SK-N-SH (cell line): Measurements from ENCODE around the gene CENPS. TPM values are rescaled to one million over a fixed set of nuclear protein-coding genes. Genes with fewer than 3 reads are reported as not detected.

Experiments
- CTCF ChIA-PET: fragments of 300-600, 350-600 bp; formaldehyde crosslinking; extraction: SDS; loops from one replicate; lab custom pipeline; 2021; lab: Yijun Ruan, JAX
- POLR2A ChIA-PET: fragments of 350-600 bp; sonication (Branson Sonifier 250); formaldehyde crosslinking; extraction: SDS; loops from one replicate; lab custom pipeline; 2020; ENCODE audit warnings: antibody characterized with exemption, inconsistent platforms; lab: Yijun Ruan, JAX
- DNase-seq: peaks from one replicate; pipeline ENCODE4 v3.0.0; 2012
- H2AFZ ChIP-seq: fragments of 200-600 bp; sonication (generic); 2 replicates; pipeline ENCODE4 v1.8.1; 2016; ENCODE audit warnings: antibody characterized with exemption, mild to moderate bottlenecking, low read depth
- H3F3A ChIP-seq: fragments of 200-600 bp; sonication (generic); replicated peaks from 2 replicates; pipeline ENCODE3; 2016; ENCODE audit warnings: antibody characterized with exemption, mild to moderate bottlenecking; ENCODE audit not compliant: insufficient read depth
- H3K27ac ChIP-seq, 2 experiments: fragments of 200-500 bp in 1 of 2; fragments of 200-600 bp in 1 of 2; sonication (Bioruptor generic) in 1 of 2; sonication (generic), shearing (Covaris generic) in 1 of 2; 2 replicates each; pipeline versions ENCODE4 v1.5.1 to v1.6.1; 2014 to 2016; ENCODE audit warnings: low read depth in 2 of 2, inconsistent platforms in 1 of 2, low read length in 1 of 2, mild to moderate bottlenecking in 1 of 2, mixed read lengths in 1 of 2
- H3K27me3 ChIP-seq: fragments of 200-600 bp; sonication (generic), shearing (Covaris generic); 2 replicates; pipeline ENCODE4 v1.6.1; 2016; ENCODE audit warnings: mixed run types; ENCODE audit not compliant: insufficient read depth
- H3K36me3 ChIP-seq, 2 experiments: fragments of 200-500 bp in 1 of 2; fragments of 200-600 bp in 1 of 2; sonication (Bioruptor generic) in 1 of 2; sonication (generic) in 1 of 2; replicated peaks in 1 of 2; 2 replicates each; pipeline versions ENCODE3 to v1.5.1; 2014 to 2016; ENCODE audit warnings: low read length in 1 of 2, mild to moderate bottlenecking in 1 of 2; ENCODE audit not compliant: insufficient read depth in 2 of 2, control insufficient read depth in 1 of 2
- H3K4me1 ChIP-seq, 2 experiments: fragments of 200-500 bp in 1 of 2; fragments of 200-600 bp in 1 of 2; sonication (Bioruptor generic) in 1 of 2; sonication (generic), shearing (Covaris generic) in 1 of 2; 2 replicates each; pipeline versions ENCODE4 v1.5.1 to v1.6.1; 2014 to 2016; ENCODE audit warnings: low read depth in 1 of 2, low read length in 1 of 2, mixed run types in 1 of 2; ENCODE audit not compliant: insufficient read depth in 2 of 2, control insufficient read depth in 1 of 2
- H3K4me2 ChIP-seq: fragments of 200-600 bp; sonication (generic), shearing (Covaris generic); 2 replicates; pipeline ENCODE4 v1.6.1; 2017; ENCODE audit warnings: mixed run types
- H3K4me3 ChIP-seq, 2 experiments: fragments of 200-500 bp in 1 of 2; fragments of 200-600 bp in 1 of 2; sonication (Bioruptor generic) in 1 of 2; sonication (generic), shearing (Covaris generic) in 1 of 2; 2 replicates each; pipeline versions ENCODE4 v1.5.1 to v1.8.1; 2014 to 2016; ENCODE audit warnings: low read depth in 2 of 2, inconsistent platforms in 1 of 2, low read length in 1 of 2, mild to moderate bottlenecking in 1 of 2, mixed read lengths in 1 of 2, moderate library complexity in 1 of 2
- H3K79me2 ChIP-seq: fragments of 200-600 bp; sonication (generic); 2 replicates; pipeline ENCODE4 v1.8.1; 2017; ENCODE audit warnings: mild to moderate bottlenecking; ENCODE audit not compliant: insufficient read depth
- H3K9ac ChIP-seq: fragments of 200-600 bp; sonication (generic); 2 replicates; pipeline ENCODE4 v1.6.1; 2017; ENCODE audit warnings: mixed run types
- H3K9me2 ChIP-seq: fragments of 200-600 bp; sonication (generic); 2 replicates; pipeline ENCODE4 v1.6.1; 2017; ENCODE audit warnings: mixed run types
- H3K9me3 ChIP-seq: fragments of 200-600 bp; sonication (generic); 2 replicates; pipeline ENCODE4 v1.6.1; 2017; ENCODE audit warnings: mixed run types, mild to moderate bottlenecking, moderate library complexity
- H4K20me1 ChIP-seq: fragments of 200-600 bp; sonication (generic); 2 replicates; pipeline ENCODE4 v1.6.1; 2017; ENCODE audit warnings: mild to moderate bottlenecking, mixed run types; ENCODE audit not compliant: insufficient read depth
- CHD2 ChIP-seq: fragments of 150-350 bp; IDR thresholded peaks from 2 replicates; pipeline ENCODE4 v1.6.1; 2018; ENCODE audit warnings: low read length; ENCODE audit not compliant: partially characterized antibody
- EZH2phosphoT487 ChIP-seq: fragments of 200-600 bp; sonication (generic); IDR thresholded peaks from 2 replicates; pipeline ENCODE4 v1.6.1; 2017; ENCODE audit warnings: low read depth, mixed run types, mild to moderate bottlenecking, antibody characterized with exemption, moderate library complexity, borderline replicate concordance
- FOSL2 ChIP-seq: IDR thresholded peaks from 2 replicates; pipeline ENCODE4 v1.4.0; 2012; ENCODE audit warnings: low read depth, mild to moderate bottlenecking, moderate library complexity, borderline replicate concordance
- FOXJ3 ChIP-seq: sonication (generic); formaldehyde crosslinking; IDR thresholded peaks from 2 replicates; pipeline ENCODE4 v1.5.1; 2020; ENCODE audit warnings: mild to moderate bottlenecking, missing genetic modification reagents
- GABPA ChIP-seq: IDR thresholded peaks from 2 replicates; pipeline ENCODE4 v1.4.0; 2012; ENCODE audit warnings: low read depth, mild to moderate bottlenecking
- MEF2A ChIP-seq: IDR thresholded peaks from 2 replicates; pipeline ENCODE4 v1.4.0; 2012; ENCODE audit warnings: low read depth, borderline replicate concordance
- NFIC ChIP-seq: IDR thresholded peaks from 2 replicates; pipeline ENCODE4 v1.4.0; 2012; ENCODE audit warnings: borderline replicate concordance
- NRF1 ChIP-seq: IDR thresholded peaks from 2 replicates; pipeline ENCODE4 v1.6.1; 2012; ENCODE audit warnings: low read depth, mild to moderate bottlenecking, low read length
- RCOR1 ChIP-seq: fragments of 150-350 bp; IDR thresholded peaks from 2 replicates; pipeline ENCODE4 v1.6.1; 2017; ENCODE audit warnings: antibody characterized with exemption, low read length
- SIN3A ChIP-seq: IDR thresholded peaks from 2 replicates; pipeline ENCODE4 v1.6.1; 2012; ENCODE audit warnings: low read depth, mild to moderate bottlenecking, low read length, moderate library complexity, borderline replicate concordance
- TCF12 ChIP-seq: IDR thresholded peaks from 2 replicates; pipeline ENCODE4 v1.4.0; 2012
- WGBS: methylation state at CpG from one replicate; pipeline ENCODE4 v1.1.6; 2017; ENCODE audit warnings: low lambda C conversion rate; 5-methylcytosine and 5-hydroxymethylcytosine counted together
- polyA plus RNA-seq, 3 experiments: library from polyadenylated mRNA; depleted of rRNA; stranded (reverse); fragments of >200 nt; gene quantifications; 2 replicates each; pipeline ENCODE4 v1.2.3, GENCODE V29; 2012
- TF ChIP-seq, protein P1 (sequence below): IDR thresholded peaks from 2 replicates; pipeline ENCODE4 v1.6.1; 2012; ENCODE audit warnings: mild to moderate bottlenecking, low read depth, low read length, moderate library complexity
- TF ChIP-seq, protein P2 (sequence below): fragments of 150-350 bp; IDR thresholded peaks from 2 replicates; pipeline ENCODE4 v1.6.1; 2016; ENCODE audit warnings: mild to moderate bottlenecking, low read depth, low read length
- TF ChIP-seq, protein P3 (sequence below): IDR thresholded peaks from 2 replicates; pipeline ENCODE4 v1.4.0; 2012; ENCODE audit warnings: low read depth, borderline replicate concordance
- TF ChIP-seq, protein P4 (sequence below): IDR thresholded peaks from 2 replicates; pipeline ENCODE4 v1.4.0; 2012; ENCODE audit warnings: low read depth, borderline replicate concordance
- TF ChIP-seq, protein P5 (sequence below): IDR thresholded peaks from 2 replicates; pipeline ENCODE4 v1.4.0; 2012; ENCODE audit warnings: low read depth

Gene CENPS
- polyA plus RNA-seq, 1 of the 3 experiments (the other 2 are of a cell fraction) = 20.0 TPM

DNA sequence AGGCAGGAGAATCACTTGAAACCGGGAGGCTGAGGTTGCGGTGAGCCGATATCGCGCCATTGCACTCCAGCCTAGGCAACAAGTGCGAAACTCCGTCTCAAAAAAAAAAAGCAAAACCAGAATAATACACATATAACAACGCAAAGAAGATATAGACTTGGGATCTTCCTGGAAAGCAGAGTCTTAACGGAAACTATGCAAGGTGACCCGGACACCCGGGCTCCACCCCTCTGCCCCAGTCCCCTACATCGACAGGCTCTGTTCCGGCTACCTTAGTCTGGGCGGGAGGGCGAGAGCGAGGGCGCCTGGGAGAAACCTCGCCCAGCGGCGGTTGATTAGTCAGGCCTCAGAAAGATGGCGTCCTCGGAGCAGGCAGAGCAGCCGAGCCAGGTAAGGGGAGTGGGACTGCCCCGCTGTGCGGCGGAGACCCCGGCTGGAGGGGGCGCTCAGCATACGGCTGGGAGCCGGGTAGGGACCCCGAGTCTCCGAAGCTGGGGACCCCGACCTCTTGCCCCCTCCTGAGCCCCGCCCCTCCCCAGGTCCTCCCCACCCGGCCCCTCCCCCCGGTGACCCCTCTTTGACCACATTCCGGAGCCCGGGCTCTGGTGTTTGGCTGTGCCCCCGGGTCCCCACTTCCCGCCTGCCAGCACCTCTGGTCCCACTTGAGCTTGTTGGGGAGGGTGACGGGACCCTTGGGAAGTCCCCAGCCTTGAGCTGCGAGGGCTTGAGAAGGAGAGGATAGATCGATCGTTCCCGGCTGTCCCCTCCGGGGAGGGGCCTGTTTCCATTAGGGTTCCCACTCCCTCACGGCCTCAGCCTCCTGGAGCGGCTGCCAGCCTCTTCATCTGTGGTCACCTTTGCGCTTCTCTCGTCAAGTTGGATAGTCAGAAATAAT, 44.6 kb downstream of the CENPS start, which contains the start of gene PEX14 (continued):
- TF ChIP-seq, protein P1, sequence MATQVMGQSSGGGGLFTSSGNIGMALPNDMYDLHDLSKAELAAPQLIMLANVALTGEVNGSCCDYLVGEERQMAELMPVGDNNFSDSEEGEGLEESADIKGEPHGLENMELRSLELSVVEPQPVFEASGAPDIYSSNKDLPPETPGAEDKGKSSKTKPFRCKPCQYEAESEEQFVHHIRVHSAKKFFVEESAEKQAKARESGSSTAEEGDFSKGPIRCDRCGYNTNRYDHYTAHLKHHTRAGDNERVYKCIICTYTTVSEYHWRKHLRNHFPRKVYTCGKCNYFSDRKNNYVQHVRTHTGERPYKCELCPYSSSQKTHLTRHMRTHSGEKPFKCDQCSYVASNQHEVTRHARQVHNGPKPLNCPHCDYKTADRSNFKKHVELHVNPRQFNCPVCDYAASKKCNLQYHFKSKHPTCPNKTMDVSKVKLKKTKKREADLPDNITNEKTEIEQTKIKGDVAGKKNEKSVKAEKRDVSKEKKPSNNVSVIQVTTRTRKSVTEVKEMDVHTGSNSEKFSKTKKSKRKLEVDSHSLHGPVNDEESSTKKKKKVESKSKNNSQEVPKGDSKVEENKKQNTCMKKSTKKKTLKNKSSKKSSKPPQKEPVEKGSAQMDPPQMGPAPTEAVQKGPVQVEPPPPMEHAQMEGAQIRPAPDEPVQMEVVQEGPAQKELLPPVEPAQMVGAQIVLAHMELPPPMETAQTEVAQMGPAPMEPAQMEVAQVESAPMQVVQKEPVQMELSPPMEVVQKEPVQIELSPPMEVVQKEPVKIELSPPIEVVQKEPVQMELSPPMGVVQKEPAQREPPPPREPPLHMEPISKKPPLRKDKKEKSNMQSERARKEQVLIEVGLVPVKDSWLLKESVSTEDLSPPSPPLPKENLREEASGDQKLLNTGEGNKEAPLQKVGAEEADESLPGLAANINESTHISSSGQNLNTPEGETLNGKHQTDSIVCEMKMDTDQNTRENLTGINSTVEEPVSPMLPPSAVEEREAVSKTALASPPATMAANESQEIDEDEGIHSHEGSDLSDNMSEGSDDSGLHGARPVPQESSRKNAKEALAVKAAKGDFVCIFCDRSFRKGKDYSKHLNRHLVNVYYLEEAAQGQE = peak; percentile 24; the same call in 1 of the 2 replicates
- TF ChIP-seq FOSL2 = no peak
- TF ChIP-seq GABPA = peak; percentile 49

DNA sequence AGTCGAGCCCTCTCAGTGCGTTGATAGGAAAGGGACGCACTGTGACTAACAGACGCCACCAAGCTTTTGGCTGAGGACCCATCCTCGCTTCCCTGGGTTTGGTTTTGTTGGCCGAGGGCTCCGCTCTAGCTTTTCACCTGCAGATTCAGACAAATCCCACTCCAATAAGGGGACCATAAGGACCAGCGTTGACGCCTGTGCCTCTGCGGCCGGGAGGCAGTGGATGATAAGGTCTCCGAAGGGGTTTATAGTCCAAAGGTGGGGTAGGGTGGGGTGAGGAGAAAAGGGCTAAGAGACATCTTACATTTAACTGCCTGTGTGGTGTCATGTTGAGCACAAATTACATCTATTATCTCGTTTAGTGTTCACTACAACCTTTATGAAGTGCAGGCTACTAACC, 45.3 kb downstream of the CENPS start:
- H3K9me2 ChIP-seq = no peaks in the 10 kb centered on the region
- peaks cover 7% of the 10 kb centered on the region for H3F3A ChIP-seq
- H2AFZ ChIP-seq = no peak overlapping the region
- H3K4me2 ChIP-seq = peak overlapping the region; percentile 86
- H3K79me2 ChIP-seq = peaks cover 73% of the 10 kb centered on the region
- H3K4me3 ChIP-seq = peak overlapping the region; percentile 81 to 83
- POLR2A ChIA-PET = interaction anchor here (1.0 kb wide), 1 partner anchor 77 kb away, joined by 4 read pairs; the partner anchor contains the start of gene PGD
- H3K9me3 ChIP-seq = no peaks in the 10 kb centered on the region
- CTCF ChIA-PET = interaction anchor here (1.4 to 1.5 kb wide), 2 partner anchors 19 to 42 kb away, joined by 4 to 12 read pairs; no protein-coding TSS in a partner anchor
- H3K27me3 ChIP-seq = no peaks in the 10 kb centered on the region
- no peak for TF ChIP-seq MEF2A
- no peak for TF ChIP-seq SIN3A
- TF ChIP-seq FOSL2 = no peak
- TF ChIP-seq, protein P2, sequence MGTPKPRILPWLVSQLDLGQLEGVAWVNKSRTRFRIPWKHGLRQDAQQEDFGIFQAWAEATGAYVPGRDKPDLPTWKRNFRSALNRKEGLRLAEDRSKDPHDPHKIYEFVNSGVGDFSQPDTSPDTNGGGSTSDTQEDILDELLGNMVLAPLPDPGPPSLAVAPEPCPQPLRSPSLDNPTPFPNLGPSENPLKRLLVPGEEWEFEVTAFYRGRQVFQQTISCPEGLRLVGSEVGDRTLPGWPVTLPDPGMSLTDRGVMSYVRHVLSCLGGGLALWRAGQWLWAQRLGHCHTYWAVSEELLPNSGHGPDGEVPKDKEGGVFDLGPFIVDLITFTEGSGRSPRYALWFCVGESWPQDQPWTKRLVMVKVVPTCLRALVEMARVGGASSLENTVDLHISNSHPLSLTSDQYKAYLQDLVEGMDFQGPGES = no peak
- TF ChIP-seq RCOR1 = no peak
- no peak for TF ChIP-seq EZH2phosphoT487
- no peak for TF ChIP-seq NFIC
- TF ChIP-seq CHD2 = no peak
- TF ChIP-seq FOXJ3 (CRISPR knock-in tag) = no peak
- TF ChIP-seq, protein P3, sequence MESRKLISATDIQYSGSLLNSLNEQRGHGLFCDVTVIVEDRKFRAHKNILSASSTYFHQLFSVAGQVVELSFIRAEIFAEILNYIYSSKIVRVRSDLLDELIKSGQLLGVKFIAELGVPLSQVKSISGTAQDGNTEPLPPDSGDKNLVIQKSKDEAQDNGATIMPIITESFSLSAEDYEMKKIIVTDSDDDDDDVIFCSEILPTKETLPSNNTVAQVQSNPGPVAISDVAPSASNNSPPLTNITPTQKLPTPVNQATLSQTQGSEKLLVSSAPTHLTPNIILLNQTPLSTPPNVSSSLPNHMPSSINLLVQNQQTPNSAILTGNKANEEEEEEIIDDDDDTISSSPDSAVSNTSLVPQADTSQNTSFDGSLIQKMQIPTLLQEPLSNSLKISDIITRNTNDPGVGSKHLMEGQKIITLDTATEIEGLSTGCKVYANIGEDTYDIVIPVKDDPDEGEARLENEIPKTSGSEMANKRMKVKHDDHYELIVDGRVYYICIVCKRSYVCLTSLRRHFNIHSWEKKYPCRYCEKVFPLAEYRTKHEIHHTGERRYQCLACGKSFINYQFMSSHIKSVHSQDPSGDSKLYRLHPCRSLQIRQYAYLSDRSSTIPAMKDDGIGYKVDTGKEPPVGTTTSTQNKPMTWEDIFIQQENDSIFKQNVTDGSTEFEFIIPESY = no peak
- TF ChIP-seq, protein P4, sequence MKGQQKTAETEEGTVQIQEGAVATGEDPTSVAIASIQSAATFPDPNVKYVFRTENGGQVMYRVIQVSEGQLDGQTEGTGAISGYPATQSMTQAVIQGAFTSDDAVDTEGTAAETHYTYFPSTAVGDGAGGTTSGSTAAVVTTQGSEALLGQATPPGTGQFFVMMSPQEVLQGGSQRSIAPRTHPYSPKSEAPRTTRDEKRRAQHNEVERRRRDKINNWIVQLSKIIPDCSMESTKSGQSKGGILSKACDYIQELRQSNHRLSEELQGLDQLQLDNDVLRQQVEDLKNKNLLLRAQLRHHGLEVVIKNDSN = no peak
- TF ChIP-seq NRF1 = no peak
- no peak for TF ChIP-seq TCF12
- TF ChIP-seq, protein P5, sequence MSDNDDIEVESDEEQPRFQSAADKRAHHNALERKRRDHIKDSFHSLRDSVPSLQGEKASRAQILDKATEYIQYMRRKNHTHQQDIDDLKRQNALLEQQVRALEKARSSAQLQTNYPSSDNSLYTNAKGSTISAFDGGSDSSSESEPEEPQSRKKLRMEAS = no peak
- TF ChIP-seq, all 33 proteins: peak for 0
- peak; percentile 19 for DNase-seq
- 8% methylated on average over 12 of the region's 13 CpGs for WGBS
- H3K27ac ChIP-seq = peak overlapping the region; percentile 40 to 76; a peak in 3 of 4 replicates
- peak overlapping the region; percentile 82 for H3K9ac ChIP-seq
- H3K36me3 ChIP-seq = no peaks in the 10 kb centered on the region
- no peaks in the 10 kb centered on the region; the same call in 1 of the 2 replicates for H4K20me1 ChIP-seq
- H3K4me1 ChIP-seq = peaks cover 8 to 13% of the 10 kb centered on the region in 2 experiments; a peak in 3 of 4 replicates
